Measurements from ENCODE around the gene DNAH17. TPM values are rescaled to one million over a fixed set of nuclear protein-coding genes. Genes with fewer than 3 reads are reported as not detected.

DNAH17 gene
- total RNA-seq, 1 experiment from 2014 or later, result 0.69 TPM

GRCh38 chr17:78450696-78451345 lies 126.4 kb downstream of the DNAH17 start:
- ChIA-PET POLR2A (no interaction called here), RAD21 (ENCODE audit: low non-redundant PET in 1 of 2, low total read pairs in 2 of 2, uncharacterized antibody in 2 of 2, unreplicated experiment in 2 of 2) (no interaction called here), CTCF (no interaction called here)
- 0 out of 2 replicates have a peak, but pooled peaks have one; percentile 26 for ATAC-seq
- Histone ChIP-seq H3K27me3 (ENCODE audit: insufficient read depth, low read length) (no peaks in the 10 kb centered on the region), H3K79me2 (ENCODE audit: insufficient read depth, low read length) (no peaks in the 10 kb centered on the region), H3K36me3 (ENCODE audit: control insufficient read depth in 1 of 2, insufficient read depth in 2 of 2, low read length in 2 of 2) (no peaks in the 10 kb centered on the region), H3K9me3 (ENCODE audit: control insufficient read depth in 1 of 2, insufficient read depth in 1 of 2, low read depth in 1 of 2, low read length in 2 of 2) (peaks cover 0 to 5% of the 10 kb centered on the region in 2 experiments; a peak in 2 of 4 replicates), H3K27ac (ENCODE audit: low read depth, low read length) (no peak overlapping the region), H3K4me3 (replicated peaks in 1 of 2; ENCODE audit: low read depth in 1 of 2, low read length in 2 of 2) (no peak overlapping the region), H4K20me1 (ENCODE audit: insufficient read depth) (no peaks in the 10 kb centered on the region), H2AFZ (ENCODE audit: low read depth, low read length, poor library complexity, severe bottlenecking) (no peak overlapping the region), H3K9ac (ENCODE audit: low read length) (no peak overlapping the region), H3K9me2 (ENCODE audit: insufficient read depth) (no peaks in the 10 kb centered on the region), H3K4me2 (ENCODE audit: low read length) (no peak overlapping the region), H3K4me1 (ENCODE audit: control insufficient read depth in 1 of 2, insufficient read depth in 2 of 2, low read length in 2 of 2) (no peaks in the 10 kb centered on the region)
- TF ChIP-seq EZH2phosphoT487 (IDR thresholded peaks at IDR 0.05; ENCODE audit: borderline replicate concordance), result no peak
- TF ChIP-seq EZH2 (IDR thresholded peaks at IDR 0.05), result no peak
- TF ChIP-seq JUND (IDR thresholded peaks at IDR 0.05), result no peak
- TF ChIP-seq SRF (IDR thresholded peaks at IDR 0.05; ENCODE audit: low read depth), result no peak
- TF ChIP-seq SIN3A (IDR thresholded peaks at IDR 0.05; ENCODE audit: low read depth), result no peak
- TF ChIP-seq RAD21 (IDR thresholded peaks at IDR 0.05; ENCODE audit: low read depth), result no peak
- no peak for TF ChIP-seq SP1 (IDR thresholded peaks at IDR 0.05; ENCODE audit: low read depth)
- no peak for TF ChIP-seq CTCF (IDR thresholded peaks at IDR 0.05 in 2 of 3, conservative IDR thresholded peaks at IDR 0.05 in 1 of 3; ENCODE audit: borderline replicate concordance in 1 of 3, insufficient read depth in 1 of 3, low read depth in 2 of 3, low read length in 2 of 3)
- no peak for TF ChIP-seq ZFX (IDR thresholded peaks at IDR 0.05)
- TF ChIP-seq MAX (IDR thresholded peaks at IDR 0.05), result no peak
- BruUV-seq (replicated peaks), result no TSS peak
- DNase-seq (ENCODE audit: low read depth, low spot score), result no peak
- intact Hi-C loops (cut with micrococcal nuclease), result no loop called here

Measured in HCT116 (cell line).